Progenitor cell of endocrine pancreas (in vitro differentiated cells): ENCODE results near the gene LOXL4. TPM values are rescaled to one million over a fixed set of nuclear protein-coding genes. Genes with fewer than 3 reads are reported as not detected.

Source experiments
- DNase-seq: peaks from one replicate; pipeline ENCODE4 v3.0.0; 2021; ENCODE audit warnings: low spot score; ENCODE audit not compliant: unreplicated experiment
- H3K27ac Mint-ChIP-seq: 2 replicates; pipeline ENCODE4 v1.8.0; 2021; ENCODE audit warnings: mild to moderate bottlenecking, moderate library complexity, mixed read lengths
- H3K27me3 Mint-ChIP-seq: 2 replicates; pipeline ENCODE4 v1.8.0; 2021; ENCODE audit warnings: mixed read lengths
- H3K36me3 Mint-ChIP-seq: 2 replicates; pipeline ENCODE4 v1.8.0; 2022; ENCODE audit warnings: mixed read lengths; ENCODE audit not compliant: insufficient read depth
- H3K4me1 Mint-ChIP-seq: 2 replicates; pipeline ENCODE4 v1.8.0; 2021; ENCODE audit warnings: low read depth, mixed read lengths
- H3K4me3 Mint-ChIP-seq: 2 replicates; pipeline ENCODE4 v1.8.0; 2021; ENCODE audit warnings: low read depth, mild to moderate bottlenecking, moderate library complexity, mixed read lengths
- H3K9me3 Mint-ChIP-seq: 2 replicates; pipeline ENCODE4 v1.8.0; 2021; ENCODE audit warnings: low read depth, mixed read lengths
- CTCF ChIP-seq: fragments of 200-600 bp; sonication (generic); IDR thresholded peaks from one replicate; pipeline ENCODE4 v1.5.0; 2021; ENCODE audit warnings: antibody characterized with exemption, mild to moderate bottlenecking; ENCODE audit not compliant: unreplicated experiment
- total RNA-seq: library from RNA; stranded (reverse); gene quantifications from 2 replicates; pipeline ENCODE4 v1.2.1, GENCODE V29; 2021

Gene LOXL4
- total RNA-seq, 1 donor from 2014 or later: 3.7 TPM

GRCh38 chr10:98294270-98294627, 26.3 kb upstream of the LOXL4 start:
- no peak overlapping the region for H3K4me3 Mint-ChIP-seq
- no peaks in the 10 kb centered on the region for H3K36me3 Mint-ChIP-seq
- no peaks in the 10 kb centered on the region for H3K9me3 Mint-ChIP-seq
- H3K27ac Mint-ChIP-seq: no peak overlapping the region
- TF ChIP-seq CTCF: no peak
- DNase-seq: no peak
- peaks cover 36% of the 10 kb centered on the region for H3K27me3 Mint-ChIP-seq
- no peaks in the 10 kb centered on the region for H3K4me1 Mint-ChIP-seq

- TF ChIP-seq CTCF: no peak
- H3K4me3 Mint-ChIP-seq: no peak overlapping the region
- H3K9me3 Mint-ChIP-seq: no peaks in the 10 kb centered on the region
- H3K27me3 Mint-ChIP-seq: peaks cover 32% of the 10 kb centered on the region
- no peak overlapping the region for H3K27ac Mint-ChIP-seq
- H3K36me3 Mint-ChIP-seq: no peaks in the 10 kb centered on the region
- no peak for DNase-seq
- H3K4me1 Mint-ChIP-seq: no peaks in the 10 kb centered on the region
These were observed 25.7 kb upstream of the LOXL4 start for GRCh38 chr10:98293550-98294269.

- no peak overlapping the region for H3K27ac Mint-ChIP-seq
- no peaks in the 10 kb centered on the region for H3K9me3 Mint-ChIP-seq
- H3K4me1 Mint-ChIP-seq: no peaks in the 10 kb centered on the region
- no peak overlapping the region for H3K4me3 Mint-ChIP-seq
- no peaks in the 10 kb centered on the region for H3K36me3 Mint-ChIP-seq
- DNase-seq: no peak
- H3K27me3 Mint-ChIP-seq: peaks cover 29% of the 10 kb centered on the region
- TF ChIP-seq CTCF: no peak
These were observed 25.0 kb upstream of the LOXL4 start for GRCh38 chr10:98292971-98293370.

- Mint-ChIP-seq H3K4me1 (no peaks in the 10 kb centered on the region), H3K27me3 (peaks cover 34% of the 10 kb centered on the region), H3K4me3 (no peak overlapping the region), H3K9me3 (no peaks in the 10 kb centered on the region), H3K36me3 (no peaks in the 10 kb centered on the region), H3K27ac (no peak overlapping the region)
- DNase-seq: no peak
- no peak for TF ChIP-seq CTCF
These were observed 21.8 kb upstream of the LOXL4 start for GRCh38 chr10:98289802-98290209.

GRCh38 chr10:98287321-98287720, 19.3 kb upstream of the LOXL4 start:
- no peak for TF ChIP-seq CTCF
- Mint-ChIP-seq H3K4me1 (no peaks in the 10 kb centered on the region), H3K27ac (no peak overlapping the region), H3K36me3 (no peaks in the 10 kb centered on the region), H3K27me3 (peaks cover 22% of the 10 kb centered on the region), H3K4me3 (no peak overlapping the region), H3K9me3 (no peaks in the 10 kb centered on the region)
- DNase-seq: no peak
